GM18502 (cell line): Measurements from ENCODE around the gene LDLRAD4.

Experiments used
- ATAC-seq: cut with Tn5 transposase; IDR thresholded peaks from one replicate; pipeline ENCODE4 v1.9.1; 2021; ENCODE audit warnings: mild to moderate bottlenecking; ENCODE audit not compliant: unreplicated experiment, poor library complexity

The LDLRAD4 gene

DNA sequence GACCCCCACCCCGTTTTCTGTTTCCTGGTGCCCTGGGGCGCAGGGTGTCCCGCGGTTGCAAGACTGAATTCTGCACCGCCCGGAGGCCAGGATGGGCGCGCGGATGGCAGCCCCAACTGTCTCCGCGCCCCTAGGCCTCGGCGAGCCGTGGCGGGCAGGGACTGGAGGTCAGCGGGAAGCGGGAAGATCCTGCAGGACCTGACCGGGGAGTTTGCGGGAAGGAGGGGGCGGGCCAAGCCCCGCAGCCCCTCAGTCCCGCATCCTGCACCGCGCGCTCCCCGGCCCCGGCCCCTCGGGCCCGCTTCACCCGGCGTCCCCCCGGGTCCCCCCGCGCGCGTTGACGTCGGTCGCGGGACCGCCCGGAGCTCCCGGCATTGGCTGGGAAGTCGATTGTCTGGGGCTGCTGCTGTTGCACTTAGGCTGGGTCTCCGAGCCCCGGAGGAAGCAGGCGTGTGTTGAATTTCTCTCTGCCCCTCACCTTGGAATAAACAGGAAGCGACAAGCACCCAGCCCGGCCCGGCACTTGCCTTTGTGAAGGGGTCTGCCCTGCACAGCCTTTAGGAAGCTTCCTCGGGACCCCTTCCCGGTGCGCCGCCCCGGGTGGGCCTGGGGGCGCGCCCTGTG, at the start of gene LDLRAD4:
Gene LDLRAD4, plus strand, starts transcription at position 393 of the 624 bp plus-strand sequence.
- no peak for ATAC-seq

DNA sequence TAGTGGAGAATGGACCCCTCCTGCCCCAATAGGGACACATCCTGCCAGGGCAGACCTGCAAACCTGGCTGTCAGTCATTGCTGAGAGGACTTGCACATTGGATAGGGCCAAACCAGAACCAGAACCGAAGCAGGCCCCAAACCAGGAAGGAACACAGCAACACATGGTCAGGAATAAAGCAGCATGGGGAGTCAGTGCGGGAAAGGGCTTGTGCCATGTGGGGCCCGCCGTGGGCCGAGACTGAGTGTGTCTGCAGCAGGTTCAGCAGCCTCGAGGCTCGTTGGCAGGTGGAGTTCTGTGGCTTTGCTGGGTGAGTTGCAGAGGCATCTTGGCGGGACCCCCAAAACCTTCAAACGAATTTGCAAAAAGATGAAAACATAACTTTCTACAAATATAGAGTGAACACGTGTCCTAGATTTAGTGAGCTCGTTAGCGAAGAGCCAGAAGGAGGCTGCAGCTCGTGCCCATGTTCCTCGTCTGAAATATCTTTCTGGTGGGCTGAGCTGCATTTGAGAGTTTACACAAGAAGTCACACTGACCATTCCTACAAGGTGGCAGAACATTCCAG, 44.9 kb upstream of the LDLRAD4 start:
- no peak for ATAC-seq

DNA sequence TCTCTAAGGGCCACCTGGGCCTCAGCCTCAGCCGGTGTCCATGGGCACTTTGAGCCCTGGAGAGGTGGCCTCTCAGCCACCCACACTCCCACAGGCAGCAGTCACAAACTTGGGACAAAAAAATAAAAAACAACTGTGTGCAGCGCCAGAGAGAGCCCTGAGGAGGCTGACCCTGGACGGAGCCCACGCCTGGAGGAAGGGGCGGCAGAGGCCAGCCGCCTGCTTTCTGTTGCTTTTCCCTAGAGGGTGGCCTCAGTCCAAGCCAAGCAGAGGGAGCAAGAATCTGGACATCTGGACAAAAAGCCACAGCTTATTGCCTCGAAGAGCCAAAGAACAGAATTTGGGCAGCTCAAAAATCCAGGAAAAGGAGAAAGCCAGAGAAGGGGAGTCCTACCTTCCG, 43.3 kb upstream of the LDLRAD4 start:
- ATAC-seq, result no peak

GRCh38 chr18:13175754-13176210, 42.8 kb upstream of the LDLRAD4 start:
- no peak for ATAC-seq

- no peak for ATAC-seq
Measured at GRCh38 chr18:13176847-13177246, 41.7 kb upstream of the LDLRAD4 start.

- no peak for ATAC-seq
Measured at GRCh38 chr18:13178197-13178596, 40.4 kb upstream of the LDLRAD4 start.

DNA sequence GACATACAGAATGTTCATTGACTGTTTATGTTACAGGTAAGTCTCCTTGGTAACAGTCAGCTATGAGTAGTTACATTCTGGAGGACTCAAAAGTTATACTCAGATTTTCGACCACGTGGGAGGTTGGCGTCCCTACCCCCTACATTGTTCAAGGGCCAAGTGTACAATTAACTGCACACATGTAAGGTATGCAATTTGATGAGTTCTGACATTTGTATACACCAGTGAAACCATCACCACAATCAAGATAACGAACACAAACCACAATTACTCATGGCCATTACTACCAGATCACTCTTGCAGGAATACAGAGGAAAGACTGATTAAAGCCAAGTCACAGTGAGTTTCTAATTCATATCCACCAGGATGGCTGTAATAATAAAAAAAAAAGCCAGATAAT, 39.6 kb upstream of the LDLRAD4 start:
- no peak for ATAC-seq

GRCh38 chr18:13179566-13180113, 38.9 kb upstream of the LDLRAD4 start:
- ATAC-seq, result no peak

GRCh38 chr18:13180614-13181375, 37.8 kb upstream of the LDLRAD4 start:
- ATAC-seq, result no peak

GRCh38 chr18:13181765-13182164, 36.8 kb upstream of the LDLRAD4 start:
- no peak for ATAC-seq

DNA sequence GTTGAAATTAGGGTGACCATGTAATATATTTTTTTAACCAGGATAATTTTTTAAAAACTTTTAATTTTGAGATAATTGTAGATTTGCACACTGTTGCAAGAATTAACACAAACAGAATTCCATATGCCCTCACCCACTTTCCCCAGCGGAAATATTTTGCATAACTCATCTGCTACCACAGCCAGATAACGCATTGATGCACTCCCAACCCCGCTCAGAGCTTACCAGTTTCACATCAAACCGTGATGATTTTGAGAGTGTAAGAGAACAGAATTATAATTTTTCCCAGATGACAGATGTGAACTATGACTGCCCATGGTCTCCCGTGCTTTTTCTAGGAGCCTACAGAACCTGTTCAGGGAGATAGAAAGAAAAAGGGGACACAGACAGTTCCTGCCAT, 35.2 kb upstream of the LDLRAD4 start:
- no peak for ATAC-seq

GRCh38 chr18:13183790-13184189, 34.8 kb upstream of the LDLRAD4 start:
- no peak for ATAC-seq

DNA sequence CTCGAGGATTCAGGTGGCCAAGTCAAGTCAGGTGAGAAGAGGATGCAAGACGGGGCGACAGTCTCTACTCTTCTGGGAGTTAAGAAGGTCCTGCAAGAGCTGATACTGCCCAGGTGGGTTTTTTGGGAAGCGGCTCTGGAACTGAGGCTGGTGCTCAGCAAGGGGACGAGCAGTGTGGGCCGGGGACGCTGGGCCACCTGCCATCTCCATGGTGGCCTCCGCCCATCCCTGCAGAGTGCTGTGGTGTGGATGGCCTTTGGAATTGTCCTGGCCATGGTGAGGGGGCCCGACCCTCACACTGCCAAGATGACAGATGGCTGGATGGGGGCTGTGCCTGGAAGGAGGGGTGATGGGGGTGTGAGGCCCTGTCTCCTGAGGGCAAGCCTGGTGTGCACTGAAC, 34.2 kb upstream of the LDLRAD4 start:
- ATAC-seq, result no peak

DNA sequence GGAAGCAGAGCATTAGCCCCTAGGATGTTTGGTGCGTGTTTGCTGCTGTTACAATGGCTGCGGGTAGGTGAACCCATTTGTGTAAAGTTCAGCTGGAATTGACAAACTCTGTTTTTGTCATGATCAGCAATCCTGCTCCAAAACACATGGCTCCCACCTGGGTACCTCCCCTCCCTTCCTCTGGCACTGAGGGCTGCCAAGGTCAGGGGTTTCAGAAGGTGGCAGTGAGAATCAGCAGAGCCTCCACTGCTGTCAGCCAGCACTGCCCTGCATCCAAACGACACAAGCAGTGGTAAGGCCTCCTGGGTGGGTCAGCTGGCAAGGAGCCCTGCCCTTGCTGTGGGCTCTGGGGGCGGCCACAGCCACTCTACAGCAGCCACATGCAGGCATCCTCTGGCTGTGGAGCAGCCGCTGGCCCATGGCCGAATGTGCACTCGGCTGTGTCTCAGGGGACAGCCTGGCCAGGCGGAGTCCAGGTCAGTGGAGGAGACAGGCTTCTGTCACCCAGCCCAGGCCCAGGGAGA, 32.8 kb upstream of the LDLRAD4 start:
- no peak for ATAC-seq

GRCh38 chr18:13186687-13187086, 31.9 kb upstream of the LDLRAD4 start:
- no peak for ATAC-seq

- no peak for ATAC-seq
Measured at GRCh38 chr18:13187498-13187897, 31.1 kb upstream of the LDLRAD4 start.

DNA sequence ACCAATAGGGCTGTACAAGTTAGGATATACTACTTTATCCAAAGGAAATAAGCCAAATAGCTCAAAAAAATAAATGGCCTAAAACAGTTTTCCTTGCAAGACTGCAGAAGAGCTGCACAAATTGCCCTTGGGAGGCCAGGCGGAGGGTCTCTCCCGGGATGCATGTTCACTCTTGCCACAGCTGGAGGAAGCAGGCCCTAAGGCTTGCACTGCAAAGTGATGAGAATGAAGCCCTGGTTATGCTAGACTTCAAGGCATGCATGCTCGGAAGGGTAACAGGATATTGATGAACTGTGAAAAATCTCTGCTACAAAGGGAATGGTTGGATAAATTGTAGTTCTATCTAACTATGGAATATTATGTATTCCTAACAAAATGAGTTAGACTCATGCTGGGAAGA, 27.5 kb upstream of the LDLRAD4 start:
- no peak for ATAC-seq

DNA sequence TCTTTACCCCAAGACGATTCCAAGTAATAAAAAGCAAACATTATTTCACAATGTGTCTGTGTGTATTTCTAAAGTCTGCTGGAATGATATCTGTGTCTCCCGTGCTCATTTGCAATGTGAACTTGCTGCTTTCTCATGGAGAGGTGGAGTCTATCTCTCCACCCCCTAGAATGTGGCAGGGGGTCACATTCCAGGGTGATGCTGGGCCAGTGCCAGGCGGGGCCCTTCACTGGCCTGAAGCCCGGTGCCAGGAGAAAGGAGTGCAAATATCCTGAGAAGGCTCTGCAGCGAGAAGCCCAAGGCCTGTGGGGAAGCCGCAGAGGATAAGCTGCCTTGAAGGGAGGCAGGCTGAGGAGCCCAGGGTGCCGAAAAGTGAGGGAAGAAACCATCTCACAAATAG, 26.8 kb upstream of the LDLRAD4 start:
- no peak for ATAC-seq

GRCh38 chr18:13192970-13193369, 25.6 kb upstream of the LDLRAD4 start:
- no peak for ATAC-seq

GRCh38 chr18:13194239-13194638, 24.3 kb upstream of the LDLRAD4 start:
- ATAC-seq, result no peak

GRCh38 chr18:13198701-13199100, 19.9 kb upstream of the LDLRAD4 start:
- no peak for ATAC-seq
